ENCODE data around the gene SEZ6L.

GRCh38 chr22:26168330-26168851 is 871 bp upstream of the SEZ6L start:
- TF ChIP-seq, protein P1, sequence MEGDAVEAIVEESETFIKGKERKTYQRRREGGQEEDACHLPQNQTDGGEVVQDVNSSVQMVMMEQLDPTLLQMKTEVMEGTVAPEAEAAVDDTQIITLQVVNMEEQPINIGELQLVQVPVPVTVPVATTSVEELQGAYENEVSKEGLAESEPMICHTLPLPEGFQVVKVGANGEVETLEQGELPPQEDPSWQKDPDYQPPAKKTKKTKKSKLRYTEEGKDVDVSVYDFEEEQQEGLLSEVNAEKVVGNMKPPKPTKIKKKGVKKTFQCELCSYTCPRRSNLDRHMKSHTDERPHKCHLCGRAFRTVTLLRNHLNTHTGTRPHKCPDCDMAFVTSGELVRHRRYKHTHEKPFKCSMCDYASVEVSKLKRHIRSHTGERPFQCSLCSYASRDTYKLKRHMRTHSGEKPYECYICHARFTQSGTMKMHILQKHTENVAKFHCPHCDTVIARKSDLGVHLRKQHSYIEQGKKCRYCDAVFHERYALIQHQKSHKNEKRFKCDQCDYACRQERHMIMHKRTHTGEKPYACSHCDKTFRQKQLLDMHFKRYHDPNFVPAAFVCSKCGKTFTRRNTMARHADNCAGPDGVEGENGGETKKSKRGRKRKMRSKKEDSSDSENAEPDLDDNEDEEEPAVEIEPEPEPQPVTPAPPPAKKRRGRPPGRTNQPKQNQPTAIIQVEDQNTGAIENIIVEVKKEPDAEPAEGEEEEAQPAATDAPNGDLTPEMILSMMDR (conservative IDR thresholded peaks at IDR 0.05; ENCODE audit: low read length), result no peak
- no peak for TF ChIP-seq EZH2phosphoT487 (IDR thresholded peaks at IDR 0.05; ENCODE audit: borderline replicate concordance)

All from Loucy (cell line).